Breast epithelium (tissue), 3 donors: ENCODE results near the gene USP10.

Experiments
- POLR2A ChIP-seq: fragments of 450-650 bp; IDR thresholded peaks from one replicate; pipeline ENCODE4 v1.6.1; 2016; ENCODE audit warnings: antibody characterized with exemption, mild to moderate bottlenecking, moderate library complexity
- POLR2AphosphoS5 ChIP-seq, 3 donors: sonication (generic); formaldehyde crosslinking; IDR thresholded peaks; one replicate each; pipeline ENCODE4 v1.6.1; 2017; ENCODE audit warnings: antibody characterized with exemption in 3 of 3
- TF ChIP-seq, protein P1 (sequence below), 3 donors: fragments of 450-650 bp; IDR thresholded peaks; one replicate each; pipeline ENCODE4 v1.5.1; 2016 to 2017; ENCODE audit warnings: antibody characterized with exemption in 3 of 3, mild to moderate bottlenecking in 3 of 3, moderate library complexity in 3 of 3

DNA sequence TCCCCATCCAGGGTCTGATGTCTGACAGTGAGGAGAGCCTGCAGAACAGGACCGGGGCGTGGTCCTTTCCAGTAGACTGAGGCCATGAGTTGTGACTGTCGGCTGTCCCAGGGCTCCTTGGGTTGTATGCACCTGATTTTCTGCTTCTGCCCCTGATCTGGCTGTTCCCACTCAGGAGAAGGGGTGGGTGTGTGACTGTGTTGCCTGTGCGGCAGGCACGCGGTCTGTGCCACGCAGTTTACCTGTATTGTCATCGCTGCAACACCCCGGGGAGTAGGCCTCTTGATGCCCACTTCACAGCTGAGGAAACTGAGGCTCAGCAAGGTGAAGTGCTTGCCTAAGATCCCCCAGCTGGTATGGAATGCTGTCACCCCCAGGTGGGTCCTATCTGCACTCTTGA lies 121.4 kb downstream of the USP10 start:
- TF ChIP-seq, protein P1, sequence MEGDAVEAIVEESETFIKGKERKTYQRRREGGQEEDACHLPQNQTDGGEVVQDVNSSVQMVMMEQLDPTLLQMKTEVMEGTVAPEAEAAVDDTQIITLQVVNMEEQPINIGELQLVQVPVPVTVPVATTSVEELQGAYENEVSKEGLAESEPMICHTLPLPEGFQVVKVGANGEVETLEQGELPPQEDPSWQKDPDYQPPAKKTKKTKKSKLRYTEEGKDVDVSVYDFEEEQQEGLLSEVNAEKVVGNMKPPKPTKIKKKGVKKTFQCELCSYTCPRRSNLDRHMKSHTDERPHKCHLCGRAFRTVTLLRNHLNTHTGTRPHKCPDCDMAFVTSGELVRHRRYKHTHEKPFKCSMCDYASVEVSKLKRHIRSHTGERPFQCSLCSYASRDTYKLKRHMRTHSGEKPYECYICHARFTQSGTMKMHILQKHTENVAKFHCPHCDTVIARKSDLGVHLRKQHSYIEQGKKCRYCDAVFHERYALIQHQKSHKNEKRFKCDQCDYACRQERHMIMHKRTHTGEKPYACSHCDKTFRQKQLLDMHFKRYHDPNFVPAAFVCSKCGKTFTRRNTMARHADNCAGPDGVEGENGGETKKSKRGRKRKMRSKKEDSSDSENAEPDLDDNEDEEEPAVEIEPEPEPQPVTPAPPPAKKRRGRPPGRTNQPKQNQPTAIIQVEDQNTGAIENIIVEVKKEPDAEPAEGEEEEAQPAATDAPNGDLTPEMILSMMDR (IDR thresholded peaks at IDR 0.05): no peak
- TF ChIP-seq POLR2A (no peak), POLR2AphosphoS5 (IDR thresholded peaks at IDR 0.05) (no peak)
